ENCODE results near the gene SLC6A17.

The SLC6A17 gene

GRCh38 chr1:110176299-110176956 lies 26.1 kb downstream of the SLC6A17 start:
- DNase-seq, result peak; percentile 77

DNA sequence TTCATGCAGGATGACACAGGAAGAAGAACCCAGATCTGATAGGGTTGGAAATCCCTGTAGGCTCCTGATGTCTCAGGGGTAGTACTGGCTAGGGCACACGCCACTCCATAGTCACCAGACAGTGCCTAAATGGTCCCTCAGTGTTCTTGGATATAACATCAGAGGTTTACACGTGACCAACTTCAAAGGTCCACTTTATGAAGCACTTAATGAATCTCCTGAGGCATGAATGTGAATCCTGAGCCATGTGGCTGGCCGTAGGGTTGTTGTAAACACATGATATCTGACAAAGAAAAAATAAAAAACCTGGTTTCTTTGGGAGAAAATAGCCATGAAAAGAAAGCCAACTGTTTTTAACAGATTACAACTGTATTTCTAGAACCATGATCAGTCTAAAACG lies 27.5 kb downstream of the SLC6A17 start:
- no peak for DNase-seq

DNA sequence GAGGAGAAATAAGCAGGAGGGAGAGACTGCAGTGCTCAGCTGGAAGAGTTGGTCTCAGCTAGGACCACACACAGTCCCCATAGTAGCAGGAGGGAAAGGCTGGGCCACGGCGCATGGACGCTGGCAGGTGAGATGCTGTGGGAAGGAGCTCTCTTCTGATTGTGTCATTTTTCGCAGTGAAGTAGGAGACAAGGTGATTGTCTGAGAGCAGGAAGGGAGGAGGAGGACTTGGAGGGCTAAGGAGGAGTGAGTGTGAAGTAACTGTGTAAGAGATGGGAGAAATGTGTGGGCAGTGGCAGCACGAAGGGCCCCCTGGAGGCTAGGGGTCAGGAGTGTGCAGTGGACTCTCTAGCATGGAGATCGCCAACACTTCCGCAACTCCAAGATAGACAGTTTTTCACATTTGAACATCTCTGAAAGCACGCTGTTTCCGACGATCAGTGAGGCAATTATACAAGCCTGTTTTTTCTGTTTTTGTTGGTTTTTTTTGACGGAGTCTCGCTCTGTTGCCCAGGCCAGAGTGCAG lies 33.4 kb downstream of the SLC6A17 start:
- DNase-seq, result no peak

GRCh38 chr1:110184446-110184845 lies 34.2 kb downstream of the SLC6A17 start:
- peak; percentile 36 for DNase-seq

DNA sequence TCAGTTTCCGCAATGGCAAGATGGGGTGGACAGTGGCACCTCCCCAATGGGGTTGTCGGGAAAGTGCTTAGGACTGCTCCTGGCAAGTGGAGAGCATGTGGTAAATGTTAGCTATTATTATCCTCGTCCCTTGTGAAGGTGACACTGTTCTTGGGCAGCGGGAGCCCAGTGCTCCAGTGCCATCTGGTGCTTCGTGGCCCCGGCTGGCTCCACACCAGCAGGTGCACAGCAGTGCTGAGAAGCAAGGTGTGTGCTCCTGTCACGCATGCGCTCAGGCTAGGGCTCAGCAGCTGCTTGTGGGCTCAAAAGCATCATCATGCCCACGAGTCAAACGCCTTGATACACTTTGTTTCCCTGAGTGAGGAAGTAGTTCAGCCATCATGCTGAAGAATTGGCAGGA lies 34.9 kb downstream of the SLC6A17 start:
- DNase-seq, result no peak

GRCh38 chr1:110186558-110186957 lies 36.3 kb downstream of the SLC6A17 start:
- no peak for DNase-seq

GRCh38 chr1:110187139-110187890 lies 37.0 kb downstream of the SLC6A17 start:
- DNase-seq, result no peak

DNA sequence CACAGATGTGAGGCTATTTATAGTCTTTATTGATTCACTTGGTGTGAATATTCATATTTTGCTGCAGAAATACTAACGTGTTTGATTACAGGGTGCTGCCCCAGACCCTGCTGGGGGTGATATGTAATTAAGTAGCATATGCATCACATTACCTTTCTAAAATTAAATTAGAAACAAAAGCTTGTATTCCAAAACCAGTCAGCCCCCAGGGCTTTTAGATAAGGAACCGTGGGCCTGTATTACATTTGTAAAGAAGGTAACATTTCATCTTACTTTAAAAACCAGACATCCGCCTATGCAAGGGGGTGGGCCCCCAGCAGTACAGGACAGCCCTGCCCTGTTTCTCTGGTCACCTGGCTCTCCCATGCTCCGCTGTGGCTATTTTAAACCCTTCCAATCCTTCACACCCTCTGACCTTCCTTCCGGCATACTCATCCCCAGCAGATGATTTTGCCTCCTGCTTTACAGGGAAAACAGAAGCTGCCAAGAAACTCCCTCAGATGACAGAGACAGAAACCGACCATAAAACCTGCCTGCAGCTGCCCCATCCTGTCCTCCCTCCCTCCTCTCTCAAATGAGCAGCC lies 37.8 kb downstream of the SLC6A17 start:
- no peak for DNase-seq

DNA sequence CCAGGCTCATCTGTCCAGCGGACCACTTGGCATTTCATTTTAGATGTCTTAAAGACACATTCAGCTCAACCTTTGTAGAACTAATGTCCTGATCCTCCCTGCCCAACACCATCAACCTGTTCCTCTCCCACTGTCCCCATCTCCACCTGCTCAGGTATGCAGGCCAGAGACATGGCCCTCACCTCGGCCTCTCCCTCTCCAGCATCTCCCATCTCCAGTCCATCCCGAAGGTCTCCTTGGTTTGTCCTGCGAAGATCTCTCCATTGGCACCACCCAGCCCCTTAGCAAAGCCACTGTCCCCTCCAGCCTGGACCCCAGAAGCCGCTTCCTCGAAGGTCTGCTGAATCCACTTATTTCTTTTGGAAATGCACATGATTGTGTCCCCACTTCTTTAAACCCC lies 38.9 kb downstream of the SLC6A17 start:
- DNase-seq, result no peak

- DNase-seq, result peak; percentile 49
These were observed 40.1 kb downstream of the SLC6A17 start for GRCh38 chr1:110190282-110190929.

- DNase-seq, result no peak
These were observed 42.2 kb downstream of the SLC6A17 start for GRCh38 chr1:110192541-110192940.

DNA sequence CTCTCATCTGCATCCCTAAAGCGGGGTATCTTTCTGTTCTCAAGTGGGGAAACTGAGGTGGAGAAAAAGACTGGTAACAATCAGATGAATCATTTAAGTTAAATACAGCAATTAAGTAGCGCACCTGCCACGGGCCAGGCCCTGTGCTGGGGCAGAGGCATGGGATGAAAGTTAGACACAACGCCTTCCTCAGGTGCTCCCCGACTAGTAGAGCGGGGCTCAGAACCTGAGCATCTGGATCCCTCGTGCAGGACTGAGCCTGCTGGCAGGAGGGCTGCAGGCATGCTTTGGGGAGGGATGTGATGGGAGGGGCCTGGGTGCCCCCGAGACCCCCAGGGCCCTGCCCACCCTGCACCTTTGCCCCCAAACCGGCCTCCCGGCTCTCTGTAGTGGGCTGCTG lies 44.9 kb downstream of the SLC6A17 start:
- DNase-seq, result no peak

DNA sequence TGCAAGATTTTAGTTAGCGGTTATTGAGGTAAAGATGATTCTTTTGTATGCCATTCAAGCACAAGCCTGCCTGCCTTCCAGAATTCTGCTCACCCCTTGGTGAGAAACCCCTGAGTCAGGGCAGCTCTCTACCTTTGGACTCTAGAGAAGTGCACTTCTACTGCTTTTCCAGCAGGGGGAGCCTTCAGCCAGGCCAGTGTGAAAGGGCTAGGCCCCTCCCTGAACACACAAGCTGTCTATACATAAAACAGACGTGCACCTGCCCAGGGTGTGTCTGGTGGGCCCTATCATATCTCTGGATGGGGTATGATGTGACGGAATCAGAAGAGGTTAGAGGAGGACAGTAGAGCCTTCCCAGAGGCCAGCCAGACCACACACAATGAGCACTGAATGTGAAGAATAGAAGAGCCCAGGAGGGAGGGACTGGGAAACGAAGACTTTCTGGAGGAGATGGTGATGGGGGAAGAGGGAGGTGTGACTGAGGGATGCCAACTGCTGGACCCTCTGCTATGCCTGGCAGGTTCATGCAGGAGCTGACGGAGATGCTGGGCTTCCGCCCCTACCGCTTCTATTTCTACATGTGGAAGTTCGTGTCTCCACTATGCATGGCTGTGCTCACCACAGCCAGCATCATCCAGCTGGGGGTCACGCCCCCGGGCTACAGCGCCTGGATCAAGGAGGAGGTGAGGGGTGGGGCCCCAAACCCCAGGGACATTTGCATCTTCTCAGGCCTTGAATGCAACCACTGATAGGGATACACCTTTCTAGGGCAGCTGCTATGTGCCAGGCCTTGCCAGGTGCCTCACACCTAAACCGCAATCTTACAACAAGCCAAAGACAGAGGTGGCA lies 46.8 kb downstream of the SLC6A17 start:
- DNase-seq, result peak; percentile 74

- DNase-seq, result no peak
These were observed 47.8 kb downstream of the SLC6A17 start for GRCh38 chr1:110197905-110198629.

DNA sequence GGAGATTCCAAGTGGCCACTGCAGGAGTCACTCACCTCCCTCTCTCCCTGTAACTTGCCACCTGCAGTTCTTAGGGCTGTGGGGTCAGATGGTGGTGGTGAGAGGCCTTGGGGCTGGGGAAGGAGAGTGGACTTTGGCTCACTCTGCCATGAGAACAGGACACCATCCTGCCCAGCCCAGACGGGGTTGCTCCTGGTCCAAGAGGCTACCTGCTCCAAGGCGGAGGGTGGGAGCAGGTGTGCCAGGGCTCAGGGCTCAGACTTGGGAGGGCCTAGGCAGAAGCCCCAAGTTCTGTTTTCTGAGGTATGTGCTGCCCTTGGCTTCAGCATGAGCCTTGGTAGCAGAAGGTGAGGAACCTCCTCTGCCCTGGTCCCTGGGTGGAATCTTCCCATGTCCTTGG lies 48.5 kb downstream of the SLC6A17 start:
- DNase-seq, result no peak

GRCh38 chr1:110200190-110200589 lies 49.9 kb downstream of the SLC6A17 start:
- DNase-seq, result no peak

DNA sequence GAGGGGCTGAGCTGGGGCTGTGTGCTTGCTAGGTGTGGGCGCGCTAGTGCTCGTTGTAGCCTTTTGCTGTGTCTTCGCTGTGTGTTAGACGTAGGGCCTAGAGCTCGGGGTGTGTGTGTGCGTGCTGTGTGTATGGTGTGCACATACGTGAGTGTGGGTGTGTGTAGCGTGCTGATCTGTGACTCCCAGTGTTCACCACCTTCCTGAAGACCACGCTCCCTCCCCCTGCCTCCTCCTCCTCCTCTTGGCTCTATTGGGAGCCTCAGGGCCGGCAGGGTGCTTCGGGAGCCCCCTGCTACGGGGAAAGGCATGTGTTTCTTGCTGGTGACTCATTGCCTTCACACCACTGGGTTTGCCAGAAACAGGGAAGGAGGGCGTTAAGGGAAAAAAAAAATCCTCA lies 50.4 kb downstream of the SLC6A17 start:
- no peak for DNase-seq

DNA sequence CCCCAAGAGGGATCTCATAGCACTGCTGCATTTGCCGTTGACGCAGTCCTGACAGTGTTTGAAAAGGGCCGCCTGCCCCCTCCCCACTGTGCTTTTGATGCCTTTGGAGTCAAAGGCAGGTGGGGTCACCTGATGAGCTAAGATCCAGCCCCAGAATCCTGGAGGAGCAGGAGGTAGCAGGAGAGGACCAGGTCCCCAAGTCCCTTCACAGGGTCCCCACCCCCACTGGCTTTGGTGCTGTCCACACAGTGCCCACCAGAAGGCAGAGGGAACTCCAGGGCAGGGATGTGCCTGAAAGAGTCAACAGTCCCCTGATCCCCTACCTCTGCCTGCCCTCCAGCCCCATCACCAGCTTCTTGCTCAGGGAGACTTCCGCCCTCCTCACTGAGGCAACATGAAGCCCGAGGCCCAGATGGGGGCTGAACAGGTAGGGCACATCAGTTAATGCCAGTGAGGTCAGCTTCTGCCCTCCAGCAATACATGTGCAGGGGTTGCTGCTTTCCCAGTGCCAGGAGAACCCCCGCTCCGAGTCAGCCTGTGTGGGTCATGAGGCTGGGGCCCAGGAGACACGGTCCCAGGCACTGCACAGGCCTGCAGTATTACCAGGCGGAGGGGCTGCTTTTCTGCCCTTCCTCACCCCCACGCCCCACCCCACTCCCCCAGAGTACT lies 51.0 kb downstream of the SLC6A17 start:
- DNase-seq, result no peak

DNA sequence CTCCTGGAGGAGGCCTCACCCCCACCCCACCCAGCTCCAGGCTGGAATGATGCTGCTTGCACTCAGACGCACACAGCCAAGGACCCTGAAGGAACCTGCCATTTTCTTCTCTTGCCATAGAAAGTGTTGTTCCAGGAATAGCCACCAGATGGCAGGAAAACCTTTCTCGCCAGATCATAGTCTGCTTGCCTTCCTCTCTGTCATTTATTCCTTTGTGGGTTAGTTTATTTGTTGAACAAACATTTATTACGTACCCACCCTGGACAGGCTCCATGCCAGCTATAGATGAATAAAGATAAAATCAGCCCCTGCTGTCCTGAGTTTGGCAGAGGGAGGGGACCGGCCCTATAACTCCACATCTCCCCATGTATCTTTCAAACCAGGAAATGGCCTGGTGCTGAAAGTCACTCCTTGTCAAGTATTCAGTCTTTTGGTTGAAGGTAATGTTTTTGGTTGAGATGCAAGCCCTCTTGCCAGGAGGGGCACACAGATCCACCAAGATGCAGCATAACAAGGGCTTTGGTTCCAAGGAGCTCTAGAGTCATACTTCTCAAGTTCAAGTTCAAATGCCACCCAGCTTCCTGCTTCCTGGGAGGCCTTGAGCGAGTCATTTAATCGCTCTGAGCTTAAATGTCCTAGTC lies 52.8 kb downstream of the SLC6A17 start:
- peak; percentile 86 for DNase-seq

DNA sequence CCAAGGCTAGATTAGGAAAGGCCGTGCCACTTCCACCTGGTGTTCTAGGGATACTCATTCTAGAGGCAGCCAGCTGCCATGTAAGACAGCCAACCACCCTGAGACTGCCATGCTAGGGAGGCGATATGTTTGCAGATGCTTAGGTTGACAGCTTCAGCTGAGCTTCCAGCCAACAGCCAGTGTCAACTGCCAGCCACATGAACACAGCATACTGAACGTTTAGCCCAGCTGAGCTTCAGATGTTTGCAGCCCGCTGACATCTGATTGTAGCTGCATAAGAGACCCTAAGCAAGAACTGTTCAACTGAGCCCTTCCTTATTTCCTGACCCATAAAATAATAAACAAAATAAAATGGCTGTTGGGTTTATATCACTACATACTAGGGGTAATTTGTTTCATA lies 54.9 kb downstream of the SLC6A17 start:
- no peak for DNase-seq
